Vagina (tissue), 2 donors: ENCODE results near the gene RAB13. TPM values are rescaled to one million over a fixed set of nuclear protein-coding genes. Genes with fewer than 3 reads are reported as not detected.
A peak's percentile ranks its signal among the peaks of the same experiment; 100 is the strongest.

Experiments used
- DNase-seq, 2 donors: peaks; one replicate each; pipeline ENCODE4 v3.0.0-alpha.2; 2017; ENCODE audit errors: extremely low spot score in 2 of 2
- H3K27ac ChIP-seq: fragments of 200-600 bp; sonication (generic); one replicate; pipeline ENCODE4 v1.5.1; 2019
- H3K27me3 ChIP-seq: fragments of 200-600 bp; sonication (generic); one replicate; pipeline ENCODE4 v1.5.1; 2019
- H3K36me3 ChIP-seq, 2 donors: fragments of 200-600 bp; sonication (generic); one replicate each; pipeline ENCODE4 v1.5.1; 2017 to 2019
- H3K4me1 ChIP-seq: fragments of 200-600 bp; sonication (generic); one replicate; pipeline ENCODE4 v1.5.1; 2019
- H3K4me3 ChIP-seq, 2 donors: fragments of 200-600 bp; sonication (generic); 1 replicate in 1 of 2; 2 replicates in 1 of 2; pipeline ENCODE4 v1.5.1; 2016 to 2019
- H3K9me3 ChIP-seq: fragments of 200-600 bp; sonication (generic); one replicate; pipeline ENCODE4 v1.5.1; 2019
- CTCF ChIP-seq, 3 experiments: fragments of 450-650 bp in 2 of 3; fragments of 200-600 bp in 1 of 3; sonication (generic) in 1 of 3; IDR thresholded peaks; one replicate each; pipeline ENCODE4 v1.5.1; 2017 to 2019; ENCODE audit warnings: antibody characterized with exemption in 3 of 3, mild to moderate bottlenecking in 2 of 3, moderate library complexity in 2 of 3
- POLR2A ChIP-seq, 2 donors: fragments of 450-650 bp; IDR thresholded peaks; one replicate each; pipeline ENCODE4 v1.6.1; 2017; ENCODE audit warnings: antibody characterized with exemption in 2 of 2, mild to moderate bottlenecking in 2 of 2, moderate library complexity in 2 of 2
- POLR2AphosphoS5 ChIP-seq, 2 donors: sonication (generic); formaldehyde crosslinking; IDR thresholded peaks; one replicate each; pipeline ENCODE4 v1.9.0; 2017; ENCODE audit warnings: antibody characterized with exemption in 2 of 2, mild to moderate bottlenecking in 2 of 2, low read depth in 1 of 2; ENCODE audit not compliant: insufficient read depth in 1 of 2
- intact Hi-C: fragments of 100-400 bp; cut with DNase I; formaldehyde crosslinking; loops from one replicate; pipeline ENCODE4 v1.15.1; 2023
- total RNA-seq: library from RNA; depleted of rRNA; stranded (reverse); fragments of >200 nt; gene quantifications from one replicate; pipeline ENCODE4 v1.2.3, GENCODE V29; 2016

RAB13 gene
- total RNA-seq, 1 donor from 2014 or later = 49.8 TPM

- intact Hi-C loops = no loop called here
- TF ChIP-seq CTCF (IDR thresholded peaks at IDR 0.05) = peak in 1 of 3 experiments; percentile 20
- peak; percentile 84 to 96 for TF ChIP-seq POLR2AphosphoS5 (IDR thresholded peaks at IDR 0.05; ENCODE audit: insufficient read depth in 1 of 2, low read depth in 1 of 2)
- TF ChIP-seq POLR2A (IDR thresholded peaks at IDR 0.05) = peak; percentile 71 to 91
- H3K36me3 ChIP-seq = peaks cover 0 to 52% of the 10 kb centered on the region in 2 donors
Observed at GRCh38 chr1:153977250-153978240, 8.6 kb downstream of the RAB13 start, which contains the start of gene JTB. Gene JTB, minus strand, starts transcription at chr1:153977674. Its CDS starts 422 bp downstream, at chr1:153977252.

GRCh38 chr1:153976819-153977249 is 9.3 kb downstream of the RAB13 start:
- no peak for TF ChIP-seq POLR2A (IDR thresholded peaks at IDR 0.05)
- TF ChIP-seq CTCF (IDR thresholded peaks at IDR 0.05) = no peak
- intact Hi-C loops = no loop called here

More at GRCh38 chr1:153977250-153978240, 8.6 kb downstream of the RAB13 start, which contains the start of gene JTB:
- Histone ChIP-seq H3K27ac (peak within 1 kb of the TSS; percentile 92), H3K4me1 (peaks cover 19% of the 10 kb centered on the region), H3K4me3 (peak within 1 kb of the TSS; percentile 81 to 93), H3K9me3 (no peaks in the 10 kb centered on the region), H3K27me3 (no peaks in the 10 kb centered on the region)
- DNase-seq = no peak

GRCh38 chr1:153973525-153973924 is 12.6 kb downstream of the RAB13 start:
- TF ChIP-seq POLR2AphosphoS5 (IDR thresholded peaks at IDR 0.05; ENCODE audit: insufficient read depth in 1 of 2, low read depth in 1 of 2) (no peak), POLR2A (IDR thresholded peaks at IDR 0.05) (no peak), CTCF (IDR thresholded peaks at IDR 0.05) (no peak)
- H3K4me1 ChIP-seq = peaks cover 25% of the 10 kb centered on the region
- no peaks in the 10 kb centered on the region for H3K27me3 ChIP-seq
- peaks cover 0 to 28% of the 10 kb centered on the region in 2 donors for H3K36me3 ChIP-seq
- H3K9me3 ChIP-seq = no peaks in the 10 kb centered on the region
- no peak overlapping the region for H3K27ac ChIP-seq
- intact Hi-C loops = no loop called here
- H3K4me3 ChIP-seq = no peak overlapping the region
- no peak for DNase-seq

More at GRCh38 chr1:153976819-153977249, 9.3 kb downstream of the RAB13 start:
- H3K9me3 ChIP-seq = no peaks in the 10 kb centered on the region
- H3K4me1 ChIP-seq = peaks cover 19% of the 10 kb centered on the region
- no peak for DNase-seq
- H3K27ac ChIP-seq = peak overlapping the region; percentile 92
- no peaks in the 10 kb centered on the region for H3K27me3 ChIP-seq
- peak overlapping the region; percentile 81 to 93 for H3K4me3 ChIP-seq
- peaks cover 0 to 45% of the 10 kb centered on the region in 2 donors for H3K36me3 ChIP-seq

GRCh38 chr1:153973071-153973470 is 13.1 kb downstream of the RAB13 start:
- no peaks in the 10 kb centered on the region for H3K9me3 ChIP-seq
- intact Hi-C loops = no loop called here
- TF ChIP-seq POLR2AphosphoS5 (IDR thresholded peaks at IDR 0.05; ENCODE audit: insufficient read depth in 1 of 2, low read depth in 1 of 2) = no peak
- no peak for TF ChIP-seq POLR2A (IDR thresholded peaks at IDR 0.05)
- TF ChIP-seq CTCF (IDR thresholded peaks at IDR 0.05) = no peak
- no peak for DNase-seq
- no peak overlapping the region for H3K4me3 ChIP-seq
- no peak overlapping the region for H3K27ac ChIP-seq
- H3K36me3 ChIP-seq = peaks cover 0 to 28% of the 10 kb centered on the region in 2 donors
- H3K27me3 ChIP-seq = no peaks in the 10 kb centered on the region
- H3K4me1 ChIP-seq = peaks cover 30% of the 10 kb centered on the region
